Liver (tissue), 9 donors: ENCODE results near the gene SLC26A1. TPM values are rescaled to one million over a fixed set of nuclear protein-coding genes. Genes with fewer than 3 reads are reported as not detected.

ENCODE experiments used
- DNase-seq: peaks from one replicate; pipeline ENCODE4 v3.0.0-alpha.2; 2017; ENCODE audit warnings: low spot score
- H3K27ac ChIP-seq, 2 donors: one replicate each; pipeline ENCODE4 v1.7.0; 2013; ENCODE audit warnings: inconsistent platforms in 2 of 2, low read length in 2 of 2, control low read depth in 1 of 2, low read depth in 1 of 2, mild to moderate bottlenecking in 1 of 2
- H3K27me3 ChIP-seq, 4 donors: one replicate each; pipeline versions ENCODE4 v1.6.1 to v1.7.0; 2013; ENCODE audit warnings: low read length in 3 of 4, inconsistent platforms in 1 of 4, mild to moderate bottlenecking in 1 of 4, moderate library complexity in 1 of 4; ENCODE audit not compliant: control insufficient read depth in 4 of 4, insufficient read depth in 4 of 4
- H3K36me3 ChIP-seq, 4 donors: one replicate each; pipeline versions ENCODE4 v1.6.1 to v1.7.0; 2013; ENCODE audit warnings: low read length in 3 of 4, mild to moderate bottlenecking in 3 of 4, low read depth in 1 of 4, moderate library complexity in 1 of 4; ENCODE audit not compliant: control insufficient read depth in 4 of 4, insufficient read depth in 3 of 4
- H3K4me1 ChIP-seq, 4 donors: one replicate each; pipeline versions ENCODE4 v1.6.1 to v1.7.0; 2013; ENCODE audit warnings: low read length in 3 of 4, mild to moderate bottlenecking in 3 of 4, moderate library complexity in 1 of 4; ENCODE audit not compliant: control insufficient read depth in 4 of 4, insufficient read depth in 4 of 4
- H3K4me3 ChIP-seq, 3 donors: one replicate each; pipeline versions ENCODE4 v1.6.1 to v1.7.0; 2013; ENCODE audit warnings: low read length in 3 of 3, control low read depth in 1 of 3, low read depth in 1 of 3, mild to moderate bottlenecking in 1 of 3
- H3K9ac ChIP-seq, 2 donors: one replicate each; pipeline ENCODE4 v1.7.0; 2013; ENCODE audit warnings: low read length in 2 of 2, mild to moderate bottlenecking in 2 of 2, moderate library complexity in 2 of 2, control low read depth in 1 of 2, low read depth in 1 of 2
- H3K9me3 ChIP-seq, 4 donors: one replicate each; pipeline versions ENCODE4 v1.6.1 to v1.7.0; 2013; ENCODE audit warnings: low read length in 3 of 4; ENCODE audit not compliant: control insufficient read depth in 4 of 4
- ATF3 ChIP-seq: IDR thresholded peaks from 2 replicates; pipeline ENCODE4 v1.6.1; 2016; ENCODE audit warnings: antibody characterized with exemption
- CTCF ChIP-seq: fragments of 150-350 bp; IDR thresholded peaks from 2 replicates; pipeline ENCODE4 v1.5.1; 2017; ENCODE audit warnings: improper control_type of control experiment, low read depth, low read length; ENCODE audit not compliant: missing input control
- FOXA1 ChIP-seq: IDR thresholded peaks from 2 replicates; pipeline ENCODE4 v1.6.1; 2016; ENCODE audit warnings: antibody characterized with exemption
- FOXA2 ChIP-seq: IDR thresholded peaks from 2 replicates; pipeline ENCODE4 v1.6.1; 2016; ENCODE audit warnings: antibody characterized with exemption
- GABPA ChIP-seq, 2 donors: IDR thresholded peaks in 1 of 2; conservative IDR thresholded peaks in 1 of 2; 2 replicates each; pipeline ENCODE4 v1.6.1; 2016; ENCODE audit warnings: antibody characterized with exemption in 2 of 2, mild to moderate bottlenecking in 1 of 2, moderate library complexity in 1 of 2
- HNF4A ChIP-seq, 2 donors: conservative IDR thresholded peaks; 2 replicates each; pipeline ENCODE4 v1.6.1; 2016; ENCODE audit warnings: antibody characterized with exemption in 2 of 2, mild to moderate bottlenecking in 2 of 2
- HNF4G ChIP-seq: IDR thresholded peaks from 2 replicates; pipeline ENCODE4 v1.6.1; 2016; ENCODE audit warnings: antibody characterized with exemption
- JUND ChIP-seq, 2 donors: IDR thresholded peaks; 2 replicates each; pipeline ENCODE4 v1.6.1; 2016; ENCODE audit warnings: antibody characterized with exemption in 2 of 2
- MAX ChIP-seq: IDR thresholded peaks from 2 replicates; pipeline ENCODE4 v1.6.1; 2016; ENCODE audit warnings: antibody characterized with exemption
- NR2F2 ChIP-seq: IDR thresholded peaks from 2 replicates; pipeline ENCODE4 v1.6.1; 2016; ENCODE audit warnings: antibody characterized with exemption
- REST ChIP-seq: IDR thresholded peaks from 2 replicates; pipeline ENCODE4 v1.6.1; 2016; ENCODE audit warnings: antibody characterized with exemption, mild to moderate bottlenecking
- RXRA ChIP-seq, 2 donors: IDR thresholded peaks; 2 replicates each; pipeline ENCODE4 v1.6.1; 2017 to 2018; ENCODE audit warnings: antibody characterized with exemption in 2 of 2, mild to moderate bottlenecking in 1 of 2
- SP1 ChIP-seq: IDR thresholded peaks from 2 replicates; pipeline ENCODE4 v1.6.1; 2018; ENCODE audit warnings: antibody characterized with exemption, mild to moderate bottlenecking
- TAF1 ChIP-seq: conservative IDR thresholded peaks from 2 replicates; pipeline ENCODE4 v1.6.1; 2016; ENCODE audit warnings: antibody characterized with exemption, mild to moderate bottlenecking
- YY1 ChIP-seq: IDR thresholded peaks from 2 replicates; pipeline ENCODE4 v1.6.1; 2016; ENCODE audit warnings: antibody characterized with exemption, mild to moderate bottlenecking
- ZBTB33 ChIP-seq: IDR thresholded peaks from 2 replicates; pipeline ENCODE4 v1.6.1; 2016; ENCODE audit warnings: antibody characterized with exemption
- WGBS: extraction: QIAGEN DNeasy Blood & Tissue Kit; methylation state at CpG from one replicate; pipeline ENCODE4 v1.1.7; 2013; 5-methylcytosine and 5-hydroxymethylcytosine counted together
- polyA plus RNA-seq, 2 donors: library from polyadenylated mRNA; stranded (reverse) in 1 of 2; unstranded in 1 of 2; fragments of 200-250 nt in 1 of 2; fragments of >200 nt in 1 of 2; fragmentation: Nextera tagmentation in 1 of 2; extraction: Ambion mirVana in 1 of 2; gene quantifications; one replicate each; pipeline versions ENCODE4 v1.2.1 to v1.2.3, GENCODE V29; 2013 to 2015
- total RNA-seq, 2 donors: library from RNA; depleted of rRNA; stranded (reverse); fragments of >200 nt; gene quantifications; one replicate each; pipeline ENCODE4 v1.2.3, GENCODE V29; 2014
- donor health status: healthy.
- donor health status: healthy.
- donor health status: healthy.
- donor health status: healthy.
- donor health status: healthy.

SLC26A1 gene
- total and polyA plus RNA-seq, 4 donors, result 5.1 to 41.0 (median 26.3) TPM

- H3K9me3 ChIP-seq, result no peaks in the 10 kb centered on the region
- H3K27ac ChIP-seq, result no peak overlapping the region
- no peak overlapping the region for H3K4me3 ChIP-seq
- DNase-seq, result no peak
- H3K27me3 ChIP-seq, result no peaks in the 10 kb centered on the region
- WGBS, result 93% methylated on average over 20 of the region's 20 CpGs
- H3K9ac ChIP-seq, result no peak overlapping the region
- H3K36me3 ChIP-seq, result peaks cover 0 to 17% (median 10%) of the 10 kb centered on the region in 4 donors
- no peak for TF ChIP-seq FOXA1
- no peak for TF ChIP-seq HNF4G
- no peak for TF ChIP-seq NR2F2
- TF ChIP-seq TAF1, result no peak
- TF ChIP-seq GABPA (IDR thresholded peaks at IDR 0.05 in 1 of 2, conservative IDR thresholded peaks at IDR 0.05 in 1 of 2), result no peak
- TF ChIP-seq RXRA (IDR thresholded peaks at IDR 0.05), result no peak
- no peak for TF ChIP-seq HNF4A (conservative IDR thresholded peaks at IDR 0.05)
- no peak for TF ChIP-seq REST
- no peak for TF ChIP-seq FOXA2
- TF ChIP-seq CTCF, result no peak
- TF ChIP-seq JUND (IDR thresholded peaks at IDR 0.05), result no peak
- TF ChIP-seq YY1, result no peak
- TF ChIP-seq SP1, result no peak
- peaks cover 0 to 8% (median 0%) of the 10 kb centered on the region in 4 donors for H3K4me1 ChIP-seq
Measured at GRCh38 chr4:1023075-1023640, 30.0 kb upstream of the SLC26A1 start.

GRCh38 chr4:1022739-1023066, 29.5 kb upstream of the SLC26A1 start:
- peaks cover 0 to 5% (median 0%) of the 10 kb centered on the region in 4 donors for H3K4me1 ChIP-seq
- DNase-seq, result no peak
- TF ChIP-seq REST (no peak), RXRA (IDR thresholded peaks at IDR 0.05) (no peak), CTCF (no peak), FOXA2 (no peak), TAF1 (no peak), ATF3 (no peak), HNF4A (conservative IDR thresholded peaks at IDR 0.05) (no peak), ZBTB33 (no peak), MAX (no peak), FOXA1 (no peak), JUND (IDR thresholded peaks at IDR 0.05) (no peak)
- WGBS, result 86% methylated on average over 19 of the region's 19 CpGs
- no peaks in the 10 kb centered on the region for H3K27me3 ChIP-seq
- H3K36me3 ChIP-seq, result peaks cover 0 to 17% (median 10%) of the 10 kb centered on the region in 4 donors
- no peak overlapping the region for H3K27ac ChIP-seq
- no peak overlapping the region for H3K9ac ChIP-seq
- H3K9me3 ChIP-seq, result no peaks in the 10 kb centered on the region
- H3K4me3 ChIP-seq, result no peak overlapping the region
